DMS53 treated with DMSO at 0.1 percent for 48 hours (cell line): ENCODE data around the gene LRRN1.
"Not testable (repeated sequence)": the region's sequence is repeated elsewhere in the genome, so short reads cannot be mapped to it uniquely, and the experiment has no call there.

Source experiments
- DNase-seq: peaks from one replicate; lab custom pipeline; 2025; ENCODE audit not compliant: unreplicated experiment; lab: John Stamatoyannopoulos, UW

Gene LRRN1

GRCh38 chr3:3806856-3807255 lies 7.6 kb downstream of the LRRN1 start:
- DNase-seq, result no peak

- DNase-seq, result no peak
Measured at GRCh38 chr3:3813013-3813412, 13.8 kb downstream of the LRRN1 start.

- no peak for DNase-seq
Measured at GRCh38 chr3:3815206-3815605, 16.0 kb downstream of the LRRN1 start.

DNA sequence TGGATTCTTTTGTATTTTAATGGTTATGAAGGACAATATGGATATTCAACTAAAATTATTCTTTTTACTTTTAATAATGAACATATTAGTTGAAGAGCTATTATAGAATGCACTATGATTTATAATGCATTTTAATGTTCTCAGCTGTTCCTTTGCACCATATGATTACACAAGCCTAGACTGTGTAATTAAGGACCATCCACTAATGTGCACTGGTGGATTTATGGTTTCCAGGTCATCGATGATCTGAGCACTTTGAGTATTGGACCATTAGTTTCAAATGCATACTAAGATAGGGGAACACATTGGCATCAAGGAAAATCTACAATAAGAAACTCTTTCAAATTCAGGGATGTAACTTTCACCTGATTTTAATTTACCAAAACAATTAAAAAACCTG lies 16.8 kb downstream of the LRRN1 start:
- DNase-seq, result no peak

- no peak for DNase-seq
Measured at GRCh38 chr3:3817865-3818264, 18.6 kb downstream of the LRRN1 start.

DNA sequence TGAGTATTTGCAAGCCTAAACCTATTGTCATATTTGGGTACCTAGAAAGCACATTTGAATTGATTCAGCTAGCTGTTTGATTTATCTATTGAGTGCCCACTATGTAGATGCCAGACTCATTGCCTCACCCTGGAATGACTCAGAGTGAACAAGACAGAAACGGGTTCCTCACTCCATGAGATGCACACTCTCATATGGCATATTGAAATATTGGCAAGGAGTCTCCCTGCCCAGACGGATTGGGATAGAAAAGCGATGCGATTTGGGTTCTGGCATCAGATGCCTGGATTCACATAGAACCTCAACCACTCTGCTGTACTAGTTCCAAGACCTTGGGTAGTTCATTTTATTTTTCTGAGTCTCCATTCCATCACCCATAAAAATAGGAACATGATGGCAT lies 22.5 kb downstream of the LRRN1 start:
- no peak for DNase-seq

GRCh38 chr3:3825035-3825434 lies 25.8 kb downstream of the LRRN1 start:
- DNase-seq, result no peak

- no peak for DNase-seq
Measured at GRCh38 chr3:3826521-3826920, 27.3 kb downstream of the LRRN1 start.

DNA sequence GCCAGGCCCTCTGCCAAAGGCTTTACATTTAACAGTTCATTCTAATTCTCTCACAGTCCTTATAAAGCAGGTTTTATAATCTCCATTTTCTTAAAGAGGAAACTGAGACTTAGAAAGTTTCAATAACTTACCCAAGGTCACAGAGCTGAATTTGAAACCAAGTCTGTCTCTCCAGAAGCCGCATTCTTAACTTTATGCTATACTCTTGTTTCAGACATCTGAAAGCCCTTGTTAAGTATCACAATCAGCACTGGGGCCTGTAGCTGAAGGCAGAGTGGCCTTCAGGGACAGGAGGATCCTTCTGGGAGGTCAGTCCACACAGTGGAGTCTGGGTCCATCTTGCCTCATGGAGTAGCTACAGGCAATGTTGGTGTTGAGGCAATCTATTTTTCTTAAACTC lies 27.9 kb downstream of the LRRN1 start:
- no peak for DNase-seq

DNA sequence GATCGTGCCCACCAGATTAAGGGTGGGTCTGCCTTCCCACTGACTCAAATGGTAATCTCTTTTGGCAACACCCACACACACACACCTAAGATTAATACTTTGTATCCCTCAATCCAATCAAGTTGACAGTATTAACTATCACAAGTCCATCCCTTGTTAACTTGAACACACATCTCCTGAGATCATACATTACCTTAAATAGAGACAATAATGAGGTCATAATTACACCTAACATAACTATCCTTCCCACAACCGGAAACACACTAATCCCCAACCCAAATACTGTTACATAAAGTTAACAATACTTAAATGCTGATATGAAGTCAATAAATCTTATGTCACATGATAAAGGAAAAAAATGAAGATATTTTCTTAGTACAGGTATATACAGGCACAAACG lies 29.2 kb downstream of the LRRN1 start:
- not testable (repeated sequence) for DNase-seq

DNA sequence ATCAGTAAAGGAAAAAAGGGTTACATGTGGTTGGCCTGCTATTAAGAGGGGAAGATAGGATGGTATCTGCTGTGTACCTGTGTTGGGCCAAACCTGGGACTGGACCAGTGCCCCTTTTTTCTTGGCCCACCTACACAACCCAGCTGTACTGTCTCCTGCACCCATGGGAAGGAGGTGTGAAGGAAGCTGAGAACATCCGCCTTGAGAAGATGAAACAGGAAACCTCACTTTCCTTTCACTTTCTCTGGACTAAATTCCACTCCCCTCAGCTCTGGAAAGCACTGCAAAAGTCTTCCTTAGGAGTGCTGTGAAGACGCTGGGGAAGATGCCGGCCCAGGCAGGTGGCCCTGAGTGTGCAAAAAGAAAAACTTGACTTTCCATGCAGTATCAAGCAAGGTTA lies 37.6 kb downstream of the LRRN1 start:
- DNase-seq, result no peak

- DNase-seq, result no peak
Measured at GRCh38 chr3:3842356-3842755, 43.1 kb downstream of the LRRN1 start.

DNA sequence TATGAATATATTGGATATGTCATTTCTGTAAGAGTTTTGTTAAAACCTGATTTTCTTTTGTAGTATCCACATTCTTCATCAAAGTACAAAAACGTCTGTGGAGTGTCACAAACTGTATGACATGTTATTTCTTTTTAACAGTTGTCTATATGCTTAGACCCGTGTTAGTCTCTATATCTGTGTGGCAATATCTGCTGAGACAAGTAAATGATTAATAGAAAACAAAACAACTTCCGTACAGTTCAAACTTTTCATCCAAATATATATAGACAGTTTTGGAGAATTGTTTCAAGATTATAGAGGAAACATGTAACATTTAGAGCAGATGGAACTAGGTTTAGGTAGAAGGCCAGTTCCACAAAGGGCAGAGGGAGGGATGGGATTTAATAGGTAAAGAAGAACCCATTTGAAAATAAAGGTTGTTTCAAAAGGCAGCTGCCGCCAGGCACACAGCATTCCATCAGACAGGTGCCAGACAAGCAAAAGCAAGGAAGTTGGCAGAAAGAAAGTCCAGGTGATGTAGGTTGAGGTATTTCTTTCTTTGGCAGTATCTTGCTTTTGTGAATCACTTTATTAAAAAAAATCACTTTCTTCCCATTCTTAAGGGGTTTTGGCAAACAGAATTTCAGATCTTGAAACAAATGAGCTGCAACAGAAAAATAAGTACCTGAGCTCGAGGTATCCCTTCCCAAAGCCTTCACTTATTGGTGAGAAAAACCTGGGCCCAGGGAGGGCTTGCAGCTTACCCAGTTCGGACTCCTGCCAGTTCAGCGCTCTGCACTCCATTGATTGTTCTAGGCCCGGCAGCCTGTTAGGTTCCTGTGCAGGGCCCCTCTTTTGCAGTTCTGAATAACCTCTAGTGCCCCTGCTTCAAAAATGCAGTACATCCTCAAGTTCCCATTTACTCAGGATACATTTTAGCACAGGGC lies 49.0 kb downstream of the LRRN1 start:
- no peak for DNase-seq

DNA sequence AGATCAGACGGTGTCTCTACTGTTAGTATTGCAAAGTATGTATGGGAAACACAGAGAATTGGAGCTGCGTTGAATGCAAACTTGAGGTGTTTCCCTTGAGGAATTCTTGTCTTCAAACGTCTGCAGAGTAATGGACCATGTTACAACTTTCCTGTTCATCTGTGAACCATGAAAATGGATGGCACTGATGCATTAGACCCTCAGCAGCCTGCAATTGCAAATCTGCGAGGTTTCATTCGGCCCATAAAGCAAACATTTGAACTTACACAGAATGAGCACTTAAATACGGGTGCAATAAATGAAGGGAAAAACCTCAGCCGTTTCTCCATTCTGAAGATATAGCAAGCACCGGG lies 49.7 kb downstream of the LRRN1 start:
- no peak for DNase-seq

DNA sequence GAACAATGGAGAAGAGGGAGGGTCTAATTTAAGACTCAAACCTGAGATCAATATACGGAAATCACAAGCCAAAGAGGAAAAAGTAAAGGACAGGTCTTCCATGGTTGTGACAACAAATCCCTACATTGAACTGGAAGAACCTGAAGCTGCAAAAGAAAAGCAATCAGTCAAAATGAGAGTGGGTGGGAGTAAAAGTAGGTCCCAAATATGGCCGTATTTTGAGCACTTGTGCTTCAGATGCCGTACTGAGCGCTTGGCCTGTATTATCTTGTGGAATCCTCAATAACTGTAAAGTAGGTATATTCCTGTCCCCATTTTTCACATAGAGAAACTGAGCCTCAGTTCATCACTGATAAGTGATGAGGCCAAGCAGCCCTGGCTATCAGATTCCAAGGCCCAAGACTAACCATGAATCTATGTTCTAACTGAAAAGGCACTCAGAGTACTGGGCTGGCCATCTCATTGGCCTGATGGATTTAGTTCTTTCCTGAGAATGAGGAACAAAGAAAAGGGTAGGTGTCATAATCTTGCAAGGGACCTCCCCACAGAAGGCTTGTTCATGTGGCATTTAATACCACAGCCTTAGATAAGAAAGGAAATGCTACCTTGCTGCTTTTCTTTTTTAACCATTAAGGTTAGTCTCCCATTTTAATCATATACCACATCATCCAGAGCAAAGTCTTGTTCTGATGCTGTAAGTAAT lies 52.5 kb downstream of the LRRN1 start:
- no peak for DNase-seq

DNA sequence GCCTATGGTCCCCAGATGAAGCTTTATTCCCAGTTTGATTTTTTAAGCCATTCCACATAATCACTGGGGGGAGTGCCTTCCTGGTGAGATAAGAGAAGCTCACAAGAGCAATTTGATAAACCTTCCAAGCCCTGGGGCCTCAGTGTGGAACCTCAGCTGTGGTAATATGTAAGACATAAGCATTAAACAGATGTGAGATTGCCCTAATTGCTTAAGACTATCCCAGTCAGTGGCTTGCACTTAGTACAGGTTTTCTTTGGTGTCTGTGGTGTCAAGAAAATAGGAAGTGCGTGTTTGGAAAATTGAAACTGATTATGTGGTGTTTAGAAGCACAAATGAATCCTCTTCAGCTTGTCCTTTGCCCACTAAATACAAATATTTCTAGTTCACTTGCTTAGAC lies 54.3 kb downstream of the LRRN1 start:
- no peak for DNase-seq

- DNase-seq, result no peak
Measured at GRCh38 chr3:3855056-3855455, 55.8 kb downstream of the LRRN1 start.

DNA sequence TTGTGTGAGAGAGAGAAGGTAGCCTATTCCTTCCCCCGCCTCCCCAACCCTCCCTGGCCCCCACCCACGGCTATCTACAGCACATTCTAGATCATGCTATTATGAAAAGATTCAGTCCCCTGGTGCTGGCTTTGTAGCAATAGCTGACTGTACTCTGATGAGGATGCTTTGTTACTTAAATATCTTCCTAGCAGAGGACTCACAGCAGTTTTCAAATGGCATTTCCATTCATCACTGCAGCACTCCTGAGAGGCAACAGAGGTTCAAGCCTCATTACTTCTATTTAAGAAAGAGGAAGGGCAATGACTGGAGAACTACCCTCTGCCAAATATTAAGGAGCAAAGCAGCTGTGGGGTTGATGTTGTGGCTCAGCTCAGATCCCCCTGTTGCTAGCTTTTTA lies 61.0 kb downstream of the LRRN1 start:
- DNase-seq, result no peak

DNA sequence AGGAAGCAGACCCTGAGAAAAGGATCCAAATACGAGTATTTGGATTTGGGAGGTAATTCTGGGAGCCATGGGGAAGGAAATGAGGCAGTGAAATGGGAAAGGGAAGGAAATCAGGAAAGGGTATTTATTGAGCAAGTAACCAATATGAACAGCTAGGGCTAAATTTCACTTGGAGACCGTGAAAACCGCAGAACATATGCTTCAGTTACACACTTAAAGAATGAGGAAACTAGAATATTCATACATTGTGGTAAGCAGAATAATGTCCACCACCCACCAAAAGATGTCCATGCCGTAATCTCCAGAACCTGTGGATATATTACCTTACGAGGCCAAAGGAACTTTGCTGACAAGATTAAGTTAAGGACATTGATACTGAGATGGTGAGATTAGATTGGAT lies 63.3 kb downstream of the LRRN1 start:
- DNase-seq, result no peak

DNA sequence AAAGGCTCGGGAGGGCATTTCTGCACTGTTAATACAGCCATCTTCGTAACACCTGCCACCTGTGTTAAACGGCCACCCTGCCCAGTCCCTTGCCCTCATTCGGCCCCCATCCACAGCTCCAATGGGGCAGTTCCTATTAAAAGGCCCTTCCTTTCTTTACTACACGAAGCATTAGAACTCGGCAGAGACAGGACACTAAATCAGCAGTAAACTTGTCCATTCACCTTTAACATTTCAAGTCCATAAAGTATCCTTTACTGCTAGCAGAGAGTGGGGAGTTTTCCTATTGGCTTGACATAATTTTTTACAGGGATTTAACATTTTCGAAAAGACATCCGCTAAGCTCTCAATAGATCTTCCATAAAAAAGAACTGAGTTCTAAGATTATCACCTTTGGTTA lies 76.3 kb downstream of the LRRN1 start:
- no peak for DNase-seq

- DNase-seq, result no peak
Measured at GRCh38 chr3:3881050-3881449, 81.8 kb downstream of the LRRN1 start.

DNA sequence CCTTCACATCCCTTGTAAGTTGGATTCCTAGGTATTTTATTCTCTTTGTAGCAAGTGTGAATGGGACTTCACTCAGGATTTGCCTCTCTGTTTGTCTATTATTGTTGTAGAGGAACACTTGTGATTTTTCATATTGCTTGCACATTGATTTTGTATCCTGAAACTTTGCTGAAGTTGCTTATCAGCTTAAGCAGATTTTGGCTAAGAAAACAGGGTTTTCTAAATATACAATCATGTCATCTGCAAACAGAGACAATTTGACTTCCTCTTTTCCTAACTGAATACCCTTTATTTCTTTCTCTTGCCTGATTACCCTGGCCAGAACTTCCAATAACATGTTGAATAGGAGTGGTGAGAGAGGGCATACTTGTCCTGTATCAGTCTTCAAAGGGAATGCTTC lies 88.1 kb downstream of the LRRN1 start:
- not testable (repeated sequence) for DNase-seq

GRCh38 chr3:3893590-3893989 lies 94.4 kb downstream of the LRRN1 start:
- no peak for DNase-seq
